Thoracic aorta (tissue), 2 donors: ENCODE data around the gene NCAPG2. TPM values are rescaled to one million over a fixed set of nuclear protein-coding genes. Genes with fewer than 3 reads are reported as not detected.

Source experiments
- ATAC-seq: fragments of 150-250 bp; one replicate; pipeline ENCODE4 v1.8.0; 2017; ENCODE audit warnings: low read depth; ENCODE audit not compliant: insufficient number of reproducible peaks, low FRiP score
- DNase-seq: peaks from one replicate; pipeline ENCODE4 v3.0.0-alpha.2; 2020; ENCODE audit warnings: low spot score
- H3K27ac ChIP-seq, 2 donors: fragments of 200-600 bp; sonication (generic); 1 replicate in 1 of 2; 2 replicates in 1 of 2; pipeline ENCODE4 v1.5.1; 2016; ENCODE audit warnings: mild to moderate bottlenecking in 2 of 2, moderate library complexity in 2 of 2
- H3K27me3 ChIP-seq: fragments of 200-600 bp; sonication (generic); replicated peaks from 2 replicates; pipeline ENCODE4 v1.6.0; 2016; ENCODE audit warnings: mild to moderate bottlenecking; ENCODE audit not compliant: insufficient read depth
- H3K36me3 ChIP-seq: fragments of 200-600 bp; sonication (generic); one replicate; pipeline ENCODE4 v1.5.1; 2016
- H3K4me1 ChIP-seq, 2 donors: fragments of 200-600 bp; sonication (generic); 1 replicate in 1 of 2; 2 replicates in 1 of 2; pipeline versions ENCODE4 v1.5.1 to v1.6.0; 2016; ENCODE audit warnings: low read depth in 2 of 2, mild to moderate bottlenecking in 1 of 2; ENCODE audit not compliant: control insufficient read depth in 1 of 2
- H3K4me3 ChIP-seq: fragments of 200-600 bp; sonication (generic); 2 replicates; pipeline ENCODE4 v1.5.1; 2016; ENCODE audit warnings: mild to moderate bottlenecking
- H3K9me3 ChIP-seq: fragments of 200-600 bp; sonication (generic); 2 replicates; pipeline ENCODE4 v1.5.1; 2016
- CTCF ChIP-seq: fragments of 200-600 bp; sonication (generic); IDR thresholded peaks from one replicate; pipeline ENCODE4 v1.5.1; 2019; ENCODE audit warnings: antibody characterized with exemption
- total RNA-seq, 2 donors: library from RNA; depleted of rRNA; stranded (reverse); fragments of >200 nt; gene quantifications; one replicate each; pipeline versions ENCODE4 v1.1.0 to v1.2.3, GENCODE V29; 2016

Gene NCAPG2
- total RNA-seq, 2 donors from 2014 or later = 4.1 to 8.4 TPM

DNA sequence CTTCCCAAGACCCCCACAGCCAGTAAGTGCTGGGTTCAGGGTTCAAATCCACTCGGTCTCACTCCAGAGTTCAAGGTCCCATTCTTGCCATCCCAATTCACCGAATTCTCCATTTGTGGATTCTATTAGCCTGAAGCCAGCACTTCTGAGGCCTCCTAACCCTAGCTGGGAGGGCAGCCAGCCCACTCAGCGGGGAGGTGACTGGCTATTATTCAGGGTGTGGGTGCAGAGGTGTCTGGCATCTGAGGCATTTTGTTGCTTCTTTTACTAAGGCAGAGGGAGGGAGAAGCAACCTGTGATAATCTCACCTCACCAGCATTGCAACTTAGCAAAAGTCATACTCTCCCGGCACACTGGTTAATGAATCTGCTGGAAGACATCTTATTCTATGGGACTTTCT, 108.3 kb downstream of the NCAPG2 start:
- Histone ChIP-seq H3K27me3 (no peaks in the 10 kb centered on the region), H3K4me1 (no peaks in the 10 kb centered on the region), H3K9me3 (no peaks in the 10 kb centered on the region), H3K36me3 (no peaks in the 10 kb centered on the region), H3K4me3 (no peak overlapping the region), H3K27ac (no peak overlapping the region)
- no peak for ATAC-seq
- DNase-seq = no peak
- no peak for TF ChIP-seq CTCF

DNA sequence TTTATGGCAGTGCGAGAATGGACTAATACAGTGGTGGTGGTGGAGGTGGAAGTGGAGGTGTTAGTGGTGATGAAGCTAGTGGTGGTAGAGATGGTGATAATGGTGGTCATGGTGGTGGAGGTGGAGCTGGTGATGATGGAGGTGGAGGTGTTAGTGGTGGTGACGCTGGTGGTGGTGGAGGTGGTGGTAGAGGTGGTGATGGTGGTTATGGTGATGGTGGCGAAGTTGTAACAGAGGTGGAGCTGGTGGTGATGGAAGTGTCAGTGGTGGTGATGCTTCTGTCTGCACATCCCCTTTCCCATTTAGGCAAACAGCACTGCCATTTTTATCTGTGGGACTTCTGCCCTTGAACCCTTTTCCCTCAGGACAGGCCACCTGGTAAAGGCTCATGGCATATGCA, 109.5 kb downstream of the NCAPG2 start:
- no peak for TF ChIP-seq CTCF

DNA sequence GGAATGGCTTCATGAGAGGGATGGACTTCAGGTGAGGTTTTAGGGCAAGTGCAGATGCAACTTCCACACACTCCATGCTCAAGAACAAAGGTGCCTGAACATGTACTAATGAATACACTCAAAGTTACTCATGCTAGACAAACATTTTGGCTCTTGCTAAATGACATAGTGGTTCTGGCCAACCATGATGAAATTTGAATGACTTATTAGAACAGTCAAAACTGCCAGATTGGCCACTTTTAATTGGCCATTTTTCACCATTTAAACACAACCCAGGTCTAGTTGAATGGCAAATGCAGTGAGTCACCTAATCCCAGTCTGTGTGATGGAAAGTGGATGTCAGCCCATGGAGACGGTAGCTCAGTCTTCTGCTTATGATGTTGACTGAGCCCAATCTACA, 112.1 kb downstream of the NCAPG2 start:
- no peak for TF ChIP-seq CTCF
- Histone ChIP-seq H3K9me3 (no peaks in the 10 kb centered on the region), H3K4me3 (no peak overlapping the region), H3K36me3 (no peaks in the 10 kb centered on the region), H3K4me1 (peaks cover 0 to 6% of the 10 kb centered on the region in 2 donors), H3K27me3 (no peaks in the 10 kb centered on the region), H3K27ac (no peak overlapping the region)
- ATAC-seq (no peak), DNase-seq (no peak)

More for the DNA sequence above, 109.5 kb downstream of the NCAPG2 start:
- no peaks in the 10 kb centered on the region for H3K36me3 ChIP-seq
- no peaks in the 10 kb centered on the region for H3K9me3 ChIP-seq
- H3K27me3 ChIP-seq = no peaks in the 10 kb centered on the region
- DNase-seq = no peak
- no peak overlapping the region for H3K27ac ChIP-seq
- H3K4me1 ChIP-seq = no peaks in the 10 kb centered on the region
- ATAC-seq = no peak
- H3K4me3 ChIP-seq = no peak overlapping the region

DNA sequence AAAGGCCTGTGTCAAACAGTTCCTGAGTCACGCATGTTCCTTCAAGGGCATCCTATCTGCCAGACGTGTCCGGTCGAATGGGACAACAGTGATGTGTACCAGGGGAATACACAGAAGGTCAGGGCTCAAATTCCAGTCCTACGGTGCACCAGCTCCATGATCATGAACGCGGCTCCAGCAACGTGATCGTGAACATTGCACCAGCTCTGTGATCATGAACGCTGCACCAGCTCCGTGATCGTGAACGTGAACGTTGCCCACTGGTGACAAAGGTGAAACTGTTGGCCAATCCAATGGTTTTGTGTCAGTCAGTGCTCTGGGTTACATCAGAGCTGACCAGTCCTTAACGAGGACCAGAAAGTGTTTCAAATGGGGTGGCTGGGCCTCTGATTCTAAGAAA, 112.7 kb downstream of the NCAPG2 start:
- no peak for TF ChIP-seq CTCF
- no peak overlapping the region for H3K4me3 ChIP-seq
- no peaks in the 10 kb centered on the region for H3K27me3 ChIP-seq
- no peaks in the 10 kb centered on the region for H3K9me3 ChIP-seq
- peaks cover 0 to 6% of the 10 kb centered on the region in 2 donors for H3K4me1 ChIP-seq
- no peak for DNase-seq
- no peaks in the 10 kb centered on the region for H3K36me3 ChIP-seq
- ATAC-seq = no peak
- H3K27ac ChIP-seq = no peak overlapping the region

GRCh38 chr7:158590181-158590530, 114.4 kb downstream of the NCAPG2 start:
- Histone ChIP-seq H3K4me3 (no peak overlapping the region), H3K9me3 (no peaks in the 10 kb centered on the region), H3K27me3 (no peaks in the 10 kb centered on the region), H3K27ac (no peak overlapping the region), H3K4me1 (peaks cover 13 to 20% of the 10 kb centered on the region in 2 donors), H3K36me3 (no peaks in the 10 kb centered on the region)
- TF ChIP-seq CTCF = no peak
- ATAC-seq (no peak), DNase-seq (no peak)
